ENCODE data around the gene GPR26.
"Not testable (repeated sequence)": the region's sequence is repeated elsewhere in the genome, so short reads cannot be mapped to it uniquely, and the experiment has no call there.

Gene GPR26

GRCh38 chr10:123718544-123719060, 52.4 kb downstream of the GPR26 start:
- FAIRE-seq (no peak), DNase-seq (ENCODE audit: insufficient read length, low spot score) (no peak)
- TF ChIP-seq POLR2A (IDR thresholded peaks at IDR 0.05; ENCODE audit: low read depth, low read length) (no peak), TAF1 (IDR thresholded peaks at IDR 0.05; ENCODE audit: low read depth, low read length) (no peak), POLR2AphosphoS5 (IDR thresholded peaks at IDR 0.05; ENCODE audit: low read depth, low read length) (no peak), SPI1 (IDR thresholded peaks at IDR 0.05; ENCODE audit: low read depth, low read length) (no peak), POU2F2 (IDR thresholded peaks at IDR 0.05; ENCODE audit: low read depth, low read length) (no peak), PAX5 (IDR thresholded peaks at IDR 0.05; ENCODE audit: insufficient read depth, low read length, severe bottlenecking) (no peak)

DNA sequence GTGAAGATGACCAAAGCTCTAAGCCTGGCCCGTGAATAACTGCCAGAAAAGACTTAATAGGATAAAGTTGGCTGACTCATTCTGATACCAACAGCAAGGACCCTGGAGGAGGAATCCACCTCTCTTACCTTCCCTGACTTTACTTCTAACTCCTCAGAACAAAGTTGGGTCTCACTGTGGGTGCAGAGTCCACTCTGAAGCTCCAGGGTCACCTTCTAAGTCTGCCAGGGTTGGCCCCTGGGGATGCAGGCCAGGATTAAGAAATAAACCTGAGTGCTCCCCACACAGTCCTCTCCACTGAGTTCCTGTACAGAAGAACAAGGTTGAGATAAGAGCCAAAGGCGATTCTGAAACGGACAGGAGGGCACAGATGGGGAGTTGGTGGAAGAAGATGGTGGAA, 54.4 kb downstream of the GPR26 start:
- no peak for FAIRE-seq
- DNase-seq (ENCODE audit: insufficient read length, low spot score) = no peak
- no peak for TF ChIP-seq SPI1 (IDR thresholded peaks at IDR 0.05; ENCODE audit: low read depth, low read length)
- TF ChIP-seq TAF1 (IDR thresholded peaks at IDR 0.05; ENCODE audit: low read depth, low read length) = no peak
- no peak for TF ChIP-seq POLR2A (IDR thresholded peaks at IDR 0.05; ENCODE audit: low read depth, low read length)
- no peak for TF ChIP-seq POU2F2 (IDR thresholded peaks at IDR 0.05; ENCODE audit: low read depth, low read length)
- no peak for TF ChIP-seq POLR2AphosphoS5 (IDR thresholded peaks at IDR 0.05; ENCODE audit: low read depth, low read length)
- TF ChIP-seq PAX5 (IDR thresholded peaks at IDR 0.05; ENCODE audit: insufficient read depth, low read length, severe bottlenecking) = no peak

- DNase-seq (ENCODE audit: insufficient read length, low spot score) (no peak), FAIRE-seq (no peak)
- TF ChIP-seq POU2F2 (IDR thresholded peaks at IDR 0.05; ENCODE audit: low read depth, low read length) (no peak), TAF1 (IDR thresholded peaks at IDR 0.05; ENCODE audit: low read depth, low read length) (no peak), POLR2A (IDR thresholded peaks at IDR 0.05; ENCODE audit: low read depth, low read length) (no peak), PAX5 (IDR thresholded peaks at IDR 0.05; ENCODE audit: insufficient read depth, low read length, severe bottlenecking) (no peak), POLR2AphosphoS5 (IDR thresholded peaks at IDR 0.05; ENCODE audit: low read depth, low read length) (no peak), SPI1 (IDR thresholded peaks at IDR 0.05; ENCODE audit: low read depth, low read length) (no peak)
Measured at GRCh38 chr10:123721441-123722049, 55.4 kb downstream of the GPR26 start.

DNA sequence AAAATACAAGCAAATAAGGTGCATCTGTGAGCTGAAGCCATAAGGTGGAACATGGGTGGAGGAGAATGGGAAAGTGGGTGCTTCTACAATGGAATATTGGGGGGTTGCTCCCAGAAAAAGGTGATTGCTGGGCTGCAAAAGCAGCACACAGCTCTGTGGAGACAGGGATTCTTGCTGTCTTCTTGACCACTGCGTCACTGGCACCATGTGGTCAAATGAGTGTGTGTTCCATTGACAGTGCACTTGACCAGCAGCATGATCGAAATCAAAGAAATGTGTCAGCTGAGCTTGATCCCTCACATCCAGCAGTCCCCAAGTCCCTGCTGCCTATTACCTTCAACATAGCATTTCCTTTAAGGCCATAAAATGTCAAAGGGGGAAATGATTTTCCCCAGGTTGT, 56.2 kb downstream of the GPR26 start:
- no peak for FAIRE-seq
- TF ChIP-seq POU2F2 (IDR thresholded peaks at IDR 0.05; ENCODE audit: low read depth, low read length) = no peak
- no peak for TF ChIP-seq PAX5 (IDR thresholded peaks at IDR 0.05; ENCODE audit: insufficient read depth, low read length, severe bottlenecking)
- no peak for TF ChIP-seq TAF1 (IDR thresholded peaks at IDR 0.05; ENCODE audit: low read depth, low read length)
- DNase-seq (ENCODE audit: insufficient read length, low spot score) = no peak

DNA sequence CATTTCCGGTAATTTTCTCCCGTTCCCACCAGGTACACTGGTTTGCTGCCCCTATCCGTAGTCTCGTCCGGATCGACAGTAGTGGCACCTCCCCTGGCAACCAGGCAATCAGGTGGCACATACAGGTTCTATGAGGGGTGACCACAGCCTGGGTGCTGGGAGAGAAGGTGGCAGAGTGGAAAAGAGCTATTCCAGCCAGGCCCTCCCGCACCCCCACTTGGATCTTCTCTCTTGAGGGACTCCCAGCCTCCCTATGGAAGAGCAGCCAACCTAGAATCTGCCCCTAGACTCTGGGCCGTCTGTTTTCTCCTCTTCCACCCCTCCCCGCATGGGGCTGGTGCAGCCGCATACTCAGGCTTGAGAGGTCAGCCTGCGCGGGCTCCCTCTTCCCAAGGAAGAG, 58.6 kb downstream of the GPR26 start:
- FAIRE-seq (no peak), DNase-seq (ENCODE audit: insufficient read length, low spot score) (no peak)
- no peak for TF ChIP-seq POLR2AphosphoS5 (IDR thresholded peaks at IDR 0.05; ENCODE audit: low read depth, low read length)
- no peak for TF ChIP-seq SPI1 (IDR thresholded peaks at IDR 0.05; ENCODE audit: low read depth, low read length)
- no peak for TF ChIP-seq TAF1 (IDR thresholded peaks at IDR 0.05; ENCODE audit: low read depth, low read length)
- TF ChIP-seq PAX5 (IDR thresholded peaks at IDR 0.05; ENCODE audit: insufficient read depth, low read length, severe bottlenecking) = no peak
- TF ChIP-seq POU2F2 (IDR thresholded peaks at IDR 0.05; ENCODE audit: low read depth, low read length) = no peak
- no peak for TF ChIP-seq POLR2A (IDR thresholded peaks at IDR 0.05; ENCODE audit: low read depth, low read length)

DNA sequence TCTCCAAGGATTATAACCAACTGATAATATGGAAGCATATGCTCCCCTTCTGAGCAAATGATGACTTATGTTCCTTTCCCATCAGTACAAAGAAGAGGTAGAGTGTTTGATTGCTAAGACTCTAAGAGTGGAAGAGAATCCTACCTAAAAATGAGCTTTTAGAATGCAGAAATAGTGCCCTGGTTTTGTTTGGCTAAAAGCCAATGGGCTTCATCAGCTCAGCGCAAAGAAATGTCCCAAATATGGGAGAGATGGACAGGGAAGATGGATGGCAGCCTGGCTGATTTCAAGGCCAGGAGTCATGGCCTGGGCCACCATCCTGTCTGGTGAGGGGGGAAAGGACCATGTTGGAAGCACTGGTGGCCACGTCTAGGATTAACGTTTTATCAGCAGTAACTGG, 60.2 kb downstream of the GPR26 start:
- TF ChIP-seq POLR2AphosphoS5 (IDR thresholded peaks at IDR 0.05; ENCODE audit: low read depth, low read length) (no peak), TAF1 (IDR thresholded peaks at IDR 0.05; ENCODE audit: low read depth, low read length) (no peak), POU2F2 (IDR thresholded peaks at IDR 0.05; ENCODE audit: low read depth, low read length) (no peak), PAX5 (IDR thresholded peaks at IDR 0.05; ENCODE audit: insufficient read depth, low read length, severe bottlenecking) (no peak), POLR2A (IDR thresholded peaks at IDR 0.05; ENCODE audit: low read depth, low read length) (no peak), SPI1 (IDR thresholded peaks at IDR 0.05; ENCODE audit: low read depth, low read length) (no peak)
- FAIRE-seq = no peak
- DNase-seq (ENCODE audit: insufficient read length, low spot score) = no peak

DNA sequence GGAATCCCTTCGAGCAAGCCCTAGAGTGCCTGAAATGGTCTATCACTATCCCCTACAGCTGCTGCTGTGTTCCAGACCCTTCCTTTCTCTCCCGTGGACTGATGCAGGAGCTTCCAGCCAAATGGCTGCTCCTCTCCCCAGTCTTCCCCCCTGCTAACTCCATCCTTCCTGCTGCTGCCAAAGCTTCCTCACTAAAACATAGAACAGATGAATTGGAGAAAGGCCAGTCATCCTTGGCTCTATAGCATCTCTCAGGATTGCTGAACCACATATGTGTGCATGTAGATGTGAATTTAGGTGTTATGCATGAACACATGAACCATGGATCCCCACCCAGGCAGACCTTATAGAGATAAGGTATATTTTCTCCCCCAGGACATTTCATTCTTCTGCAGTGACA, 60.7 kb downstream of the GPR26 start:
- DNase-seq (ENCODE audit: insufficient read length, low spot score) (no peak), FAIRE-seq (no peak)
- no peak for TF ChIP-seq POLR2AphosphoS5 (IDR thresholded peaks at IDR 0.05; ENCODE audit: low read depth, low read length)
- TF ChIP-seq TAF1 (IDR thresholded peaks at IDR 0.05; ENCODE audit: low read depth, low read length) = no peak
- no peak for TF ChIP-seq POLR2A (IDR thresholded peaks at IDR 0.05; ENCODE audit: low read depth, low read length)
- TF ChIP-seq POU2F2 (IDR thresholded peaks at IDR 0.05; ENCODE audit: low read depth, low read length) = no peak
- no peak for TF ChIP-seq PAX5 (IDR thresholded peaks at IDR 0.05; ENCODE audit: insufficient read depth, low read length, severe bottlenecking)
- TF ChIP-seq SPI1 (IDR thresholded peaks at IDR 0.05; ENCODE audit: low read depth, low read length) = no peak

GRCh38 chr10:123729523-123729922, 63.4 kb downstream of the GPR26 start:
- FAIRE-seq (no peak), DNase-seq (ENCODE audit: insufficient read length, low spot score) (no peak)
- no peak for TF ChIP-seq POLR2AphosphoS5 (IDR thresholded peaks at IDR 0.05; ENCODE audit: low read depth, low read length)
- no peak for TF ChIP-seq POU2F2 (IDR thresholded peaks at IDR 0.05; ENCODE audit: low read depth, low read length)
- no peak for TF ChIP-seq TAF1 (IDR thresholded peaks at IDR 0.05; ENCODE audit: low read depth, low read length)
- TF ChIP-seq PAX5 (IDR thresholded peaks at IDR 0.05; ENCODE audit: insufficient read depth, low read length, severe bottlenecking) = no peak
- TF ChIP-seq POLR2A (IDR thresholded peaks at IDR 0.05; ENCODE audit: low read depth, low read length) = no peak

- FAIRE-seq; DNase-seq (ENCODE audit: insufficient read length, low spot score): not testable (repeated sequence)
Measured at GRCh38 chr10:123736917-123737316, 70.8 kb downstream of the GPR26 start.

DNA sequence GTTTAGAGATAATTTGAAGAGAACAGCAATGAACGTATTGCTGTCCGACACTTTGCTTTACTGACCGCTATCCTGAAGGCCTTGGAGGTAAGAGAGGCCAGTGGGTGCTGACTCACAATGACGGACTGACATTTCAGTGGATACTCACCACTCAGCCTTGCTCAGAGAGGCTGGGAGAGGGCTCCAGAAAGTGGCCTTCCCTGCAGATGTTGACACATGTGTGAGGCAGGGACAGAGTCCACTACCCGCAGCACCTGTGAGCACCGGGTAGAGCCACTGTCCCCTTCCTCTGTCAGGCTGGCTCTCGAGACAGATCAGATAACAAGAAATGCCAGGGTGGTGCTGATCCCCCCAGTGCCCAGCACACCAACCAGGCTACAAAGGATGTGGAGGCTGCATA, 75.0 kb downstream of the GPR26 start:
- TF ChIP-seq TAF1 (IDR thresholded peaks at IDR 0.05; ENCODE audit: low read depth, low read length) = no peak
- TF ChIP-seq SPI1 (IDR thresholded peaks at IDR 0.05; ENCODE audit: low read depth, low read length) = no peak
- TF ChIP-seq POLR2A (IDR thresholded peaks at IDR 0.05; ENCODE audit: low read depth, low read length) = no peak
- no peak for TF ChIP-seq PAX5 (IDR thresholded peaks at IDR 0.05; ENCODE audit: insufficient read depth, low read length, severe bottlenecking)
- TF ChIP-seq POU2F2 (IDR thresholded peaks at IDR 0.05; ENCODE audit: low read depth, low read length) = no peak
- TF ChIP-seq POLR2AphosphoS5 (IDR thresholded peaks at IDR 0.05; ENCODE audit: low read depth, low read length) = no peak
- no peak for DNase-seq (ENCODE audit: insufficient read length, low spot score)
- no peak for FAIRE-seq

Data from GM12891 (cell line).